Transverse colon (tissue), 3 donors: ENCODE data around the gene SPEN.

ENCODE experiments used
- POLR2A ChIP-seq: fragments of 450-650 bp; IDR thresholded peaks from one replicate; pipeline ENCODE4 v1.6.1; 2016; ENCODE audit warnings: antibody characterized with exemption, mild to moderate bottlenecking, moderate library complexity
- TF ChIP-seq, protein P1 (sequence below), 5 experiments: fragments of 200-600 bp in 3 of 5; fragments of 450-650 bp in 2 of 5; sonication (generic) in 3 of 5; IDR thresholded peaks; 1 replicate in 2 of 5; 2 replicates in 3 of 5; pipeline ENCODE4 v1.5.1; 2016 to 2017; ENCODE audit warnings: antibody characterized with exemption in 5 of 5, inconsistent platforms in 3 of 5, mild to moderate bottlenecking in 2 of 5, moderate library complexity in 1 of 5

- TF ChIP-seq, protein P1, sequence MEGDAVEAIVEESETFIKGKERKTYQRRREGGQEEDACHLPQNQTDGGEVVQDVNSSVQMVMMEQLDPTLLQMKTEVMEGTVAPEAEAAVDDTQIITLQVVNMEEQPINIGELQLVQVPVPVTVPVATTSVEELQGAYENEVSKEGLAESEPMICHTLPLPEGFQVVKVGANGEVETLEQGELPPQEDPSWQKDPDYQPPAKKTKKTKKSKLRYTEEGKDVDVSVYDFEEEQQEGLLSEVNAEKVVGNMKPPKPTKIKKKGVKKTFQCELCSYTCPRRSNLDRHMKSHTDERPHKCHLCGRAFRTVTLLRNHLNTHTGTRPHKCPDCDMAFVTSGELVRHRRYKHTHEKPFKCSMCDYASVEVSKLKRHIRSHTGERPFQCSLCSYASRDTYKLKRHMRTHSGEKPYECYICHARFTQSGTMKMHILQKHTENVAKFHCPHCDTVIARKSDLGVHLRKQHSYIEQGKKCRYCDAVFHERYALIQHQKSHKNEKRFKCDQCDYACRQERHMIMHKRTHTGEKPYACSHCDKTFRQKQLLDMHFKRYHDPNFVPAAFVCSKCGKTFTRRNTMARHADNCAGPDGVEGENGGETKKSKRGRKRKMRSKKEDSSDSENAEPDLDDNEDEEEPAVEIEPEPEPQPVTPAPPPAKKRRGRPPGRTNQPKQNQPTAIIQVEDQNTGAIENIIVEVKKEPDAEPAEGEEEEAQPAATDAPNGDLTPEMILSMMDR (IDR thresholded peaks at IDR 0.05) = no peak
- peak; percentile 93 for TF ChIP-seq POLR2A
These were observed 11.6 kb upstream of the SPEN start for GRCh38 chr1:15835741-15836510.
